ENCODE results near the gene MLF2. TPM values are rescaled to one million over a fixed set of nuclear protein-coding genes. Genes with fewer than 3 reads are reported as not detected.

MLF2 gene
- total and polyA plus RNA-seq, 2 of the 13 experiments (the other 11 are each of a cell fraction or from before 2014, with no cell fraction given), result 88.1 to 167 TPM

- TF ChIP-seq ZNF646 (CRISPR knock-in tag; IDR thresholded peaks at IDR 0.05) (no peak), MEF2D (CRISPR knock-in tag; IDR thresholded peaks at IDR 0.05) (peak; percentile 31; the same call in 1 of the 2 replicates), ZSCAN9 (CRISPR knock-in tag; IDR thresholded peaks at IDR 0.05; ENCODE audit: borderline replicate concordance) (no peak; the same call in none of the 2 replicates), ZNF292 (CRISPR knock-in tag; IDR thresholded peaks at IDR 0.05; ENCODE audit: borderline replicate concordance, low read depth) (no peak), NFAT5 (CRISPR knock-in tag; IDR thresholded peaks at IDR 0.05) (no peak), BRF2 (CRISPR knock-in tag; IDR thresholded peaks at IDR 0.05) (peak; percentile 82; the same call in 1 of the 2 replicates), ZNF563 (CRISPR knock-in tag; IDR thresholded peaks at IDR 0.05) (peak; percentile 57; the same call in 1 of the 2 replicates), ZBTB20 (CRISPR knock-in tag; IDR thresholded peaks at IDR 0.05; ENCODE audit: borderline replicate concordance, low read depth) (0 out of 2 replicates have a peak, but pooled peaks have one; percentile 12), ZNF782 (CRISPR knock-in tag; IDR thresholded peaks at IDR 0.05; ENCODE audit: borderline replicate concordance) (no peak), ZNF616 (CRISPR knock-in tag; IDR thresholded peaks at IDR 0.05; ENCODE audit: low read depth) (no peak), NPAS2 (CRISPR knock-in tag; IDR thresholded peaks at IDR 0.05; ENCODE audit: borderline replicate concordance) (no peak), HMGA1 (CRISPR knock-in tag; conservative IDR thresholded peaks at IDR 0.05) (no peak), ESRRA (CRISPR knock-in tag; IDR thresholded peaks at IDR 0.05; ENCODE audit: low read depth) (peak; percentile 8; the same call in 1 of the 2 replicates), DRAP1 (CRISPR knock-in tag; IDR thresholded peaks at IDR 0.05) (peak; percentile 81), ZFP36L1 (CRISPR knock-in tag; IDR thresholded peaks at IDR 0.05) (peak; percentile 85)
Measured at GRCh38 chr12:6752921-6753771, at the start of gene MLF2 (continued).
